GM21576 (cell line): ENCODE data around the gene LIMK1.
"Not testable (repeated sequence)": the region's sequence is repeated elsewhere in the genome, so short reads cannot be mapped to it uniquely, and the experiment has no call there.

ENCODE experiments used
- ATAC-seq: cut with Tn5 transposase; IDR thresholded peaks from one replicate; pipeline ENCODE4 v1.9.1; 2021; ENCODE audit warnings: mild to moderate bottlenecking, moderate library complexity; ENCODE audit not compliant: unreplicated experiment

Gene LIMK1

GRCh38 chr7:74083117-74083876 lies at the start of gene LIMK1:
TSS of gene LIMK1 (plus strand) at chr7:74083804. CDS start at chr7:74083991, 187 bp downstream.
- ATAC-seq: peak; percentile 72

- no peak for ATAC-seq
These were observed 46.0 kb upstream of the LIMK1 start for GRCh38 chr7:74037609-74038008.

GRCh38 chr7:74038194-74038961 lies 45.2 kb upstream of the LIMK1 start:
- ATAC-seq: no peak

- no peak for ATAC-seq
These were observed 44.3 kb upstream of the LIMK1 start for GRCh38 chr7:74039337-74039736.

- ATAC-seq: no peak
These were observed 43.4 kb upstream of the LIMK1 start for GRCh38 chr7:74040101-74040790.

- ATAC-seq: no peak
These were observed 42.6 kb upstream of the LIMK1 start for GRCh38 chr7:74040791-74041520.

GRCh38 chr7:74042746-74043522 lies 40.7 kb upstream of the LIMK1 start:
- ATAC-seq: no peak

- ATAC-seq: no peak
These were observed 40.1 kb upstream of the LIMK1 start for GRCh38 chr7:74043523-74043951.

- no peak for ATAC-seq
These were observed 38.9 kb upstream of the LIMK1 start for GRCh38 chr7:74044366-74045350.

- ATAC-seq: not testable (repeated sequence)
These were observed 37.0 kb upstream of the LIMK1 start for GRCh38 chr7:74046581-74046980.

GRCh38 chr7:74047804-74048380 lies 35.7 kb upstream of the LIMK1 start:
- ATAC-seq: no peak

GRCh38 chr7:74048999-74049599 lies 34.5 kb upstream of the LIMK1 start:
- ATAC-seq: no peak

GRCh38 chr7:74049997-74050798 lies 33.4 kb upstream of the LIMK1 start:
- no peak for ATAC-seq

GRCh38 chr7:74051193-74051592 lies 32.4 kb upstream of the LIMK1 start:
- ATAC-seq: no peak

- ATAC-seq: no peak
These were observed 31.8 kb upstream of the LIMK1 start for GRCh38 chr7:74051629-74052410.

- ATAC-seq: no peak
These were observed 31.0 kb upstream of the LIMK1 start for GRCh38 chr7:74052628-74053027.
